Transverse colon (tissue), 4 donors: Measurements from ENCODE around the gene KATNB1. TPM values are rescaled to one million over a fixed set of nuclear protein-coding genes. Genes with fewer than 3 reads are reported as not detected.

Experiments
- DNase-seq: peaks from one replicate; pipeline ENCODE4 v3.0.0-alpha.2; 2019
- H3K27ac ChIP-seq, 4 donors: fragments of 200-600 bp; sonication (generic); 2 replicates each; pipeline ENCODE4 v1.5.1; 2016 to 2018; ENCODE audit warnings: inconsistent platforms in 4 of 4
- H3K27me3 ChIP-seq: fragments of 200-600 bp; sonication (generic); 2 replicates; pipeline ENCODE4 v1.5.1; 2017; ENCODE audit warnings: inconsistent platforms
- H3K36me3 ChIP-seq, 4 donors: fragments of 200-600 bp; sonication (generic); 2 replicates each; pipeline ENCODE4 v1.5.1; 2017 to 2019; ENCODE audit warnings: inconsistent platforms in 4 of 4
- H3K4me1 ChIP-seq, 4 donors: fragments of 200-600 bp; sonication (generic); 2 replicates each; pipeline ENCODE4 v1.5.1; 2017 to 2020; ENCODE audit warnings: inconsistent platforms in 4 of 4
- H3K4me3 ChIP-seq, 4 donors: fragments of 200-600 bp; sonication (generic); 1 replicate in 1 of 4; 2 replicates in 3 of 4; pipeline versions ENCODE4 v1.5.1 to v1.6.1; 2017 to 2019; ENCODE audit warnings: inconsistent platforms in 4 of 4
- H3K9me3 ChIP-seq, 2 donors: fragments of 200-600 bp; sonication (generic); 2 replicates each; pipeline ENCODE4 v1.5.1; 2017 to 2019; ENCODE audit warnings: inconsistent platforms in 2 of 2
- CTCF ChIP-seq, 5 experiments: fragments of 200-600 bp in 3 of 5; fragments of 450-650 bp in 2 of 5; sonication (generic) in 3 of 5; IDR thresholded peaks; 1 replicate in 2 of 5; 2 replicates in 3 of 5; pipeline ENCODE4 v1.5.1; 2016 to 2017; ENCODE audit warnings: antibody characterized with exemption in 5 of 5, inconsistent platforms in 3 of 5, mild to moderate bottlenecking in 2 of 5, moderate library complexity in 1 of 5
- EP300 ChIP-seq: sonication (generic); formaldehyde crosslinking; IDR thresholded peaks from one replicate; pipeline ENCODE4 v1.6.1; 2017; ENCODE audit warnings: antibody characterized with exemption, low read depth
- POLR2A ChIP-seq: fragments of 450-650 bp; IDR thresholded peaks from one replicate; pipeline ENCODE4 v1.6.1; 2016; ENCODE audit warnings: antibody characterized with exemption, mild to moderate bottlenecking, moderate library complexity
- POLR2AphosphoS5 ChIP-seq, 3 donors: sonication (generic); formaldehyde crosslinking; IDR thresholded peaks; one replicate each; pipeline ENCODE4 v1.6.1; 2016; ENCODE audit warnings: antibody characterized with exemption in 3 of 3
- WGBS, 2 donors: methylation state at CpG; one replicate each; pipeline ENCODE4 v1.1.5; 2018; ENCODE audit warnings: low coverage in 1 of 2; 5-methylcytosine and 5-hydroxymethylcytosine counted together
- in situ Hi-C, 4 donors: fragments of 200-750 bp; cut with MboI; loops; one replicate each; pipeline versions ENCODE4 v1.15.0 to v1.15.1; 2017; ENCODE audit warnings: low sequenced_read_pairs in 3 of 4, low pct_ligation_motif_present in 1 of 4, low pct_unique_long_range_greater_than_20kb in 1 of 4
- intact Hi-C: fragments of 100-400 bp; cut with DNase I; formaldehyde crosslinking; loops from one replicate; pipeline ENCODE4 v1.15.1; 2023; ENCODE audit warnings: low total_unique reads
- total RNA-seq, 4 donors: library from RNA; depleted of rRNA; stranded (reverse); fragments of >200 nt; gene quantifications; one replicate each; pipeline ENCODE4 v1.1.0, GENCODE V29; 2016

KATNB1 gene
- total RNA-seq, 4 donors from 2014 or later = 11.3 to 28.4 (median 22.3) TPM

GRCh38 chr16:57802341-57803133 is 67.0 kb downstream of the KATNB1 start, which contains the start of gene KIFC3:
Gene KIFC3 (minus strand): TSS chr16:57802491. CDS start chr16:57798243, 4,248 bp downstream.
- no peaks in the 10 kb centered on the region for H3K9me3 ChIP-seq
- H3K27ac ChIP-seq = peak within 1 kb of the TSS; percentile 80 to 87 (median 82)
- no peaks in the 10 kb centered on the region for H3K36me3 ChIP-seq
- in situ Hi-C loops (no loop called here), intact Hi-C loops (no loop called here)
- peak within 1 kb of the TSS; percentile 37 to 63 (median 53) for H3K4me3 ChIP-seq
- WGBS, 2 donors = 19% methylated on average over 27 of the region's 78 CpGs; no CpG with 5 or more reads in 1 of the 2 donors
- peaks cover 85% of the 10 kb centered on the region for H3K27me3 ChIP-seq
- H3K4me1 ChIP-seq = peaks cover 12 to 60% (median 31%) of the 10 kb centered on the region in 4 donors
- TF ChIP-seq POLR2AphosphoS5 (IDR thresholded peaks at IDR 0.05) (no peak), CTCF (IDR thresholded peaks at IDR 0.05) (peak in 2 of 5 experiments; percentile 11 to 13), EP300 (no peak)
- peak; percentile 74 for DNase-seq

DNA sequence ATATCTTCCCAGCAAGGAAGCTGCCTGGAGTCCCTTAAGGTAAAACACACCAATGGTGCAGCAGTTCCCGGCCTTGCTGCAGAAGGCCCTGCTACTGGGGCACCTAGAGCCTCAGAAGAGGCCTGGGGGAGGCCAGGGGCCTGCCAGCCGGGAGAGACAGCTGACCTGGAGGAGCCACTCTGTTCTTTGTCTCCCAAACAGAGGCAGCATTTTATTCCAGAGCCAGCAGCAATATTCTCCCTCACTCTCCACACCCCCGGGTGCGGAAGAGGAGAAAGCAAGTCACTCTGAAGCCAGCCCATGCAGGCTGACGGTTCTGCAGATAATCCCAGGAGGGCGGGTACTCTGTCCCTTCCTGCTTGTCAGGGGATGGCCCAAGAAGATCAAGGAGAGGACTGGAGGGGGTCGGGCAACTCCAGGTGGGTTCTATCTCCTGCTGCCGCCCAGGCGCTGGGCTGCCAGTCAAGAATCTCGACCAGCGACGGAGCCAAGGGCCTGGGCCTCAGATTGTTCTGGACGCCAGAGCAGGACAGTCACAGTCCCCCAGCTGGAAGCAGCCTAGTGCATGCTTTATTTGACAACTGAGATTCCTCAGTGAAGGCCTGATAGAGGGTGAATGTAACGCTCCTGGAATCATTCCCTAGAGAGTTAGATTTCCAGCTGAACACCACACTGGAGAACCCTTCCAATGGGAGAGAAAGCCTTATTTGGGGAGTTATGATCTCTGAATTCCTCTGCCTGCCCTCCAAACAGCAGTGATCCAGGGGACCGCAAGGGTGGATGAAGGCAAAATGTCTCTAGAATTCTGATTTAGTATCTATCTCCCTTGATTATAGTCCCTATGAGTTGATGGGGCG is 67.8 kb downstream of the KATNB1 start:
- Histone ChIP-seq H3K36me3 (no peaks in the 10 kb centered on the region), H3K27ac (peak overlapping the region; percentile 80 to 87 (median 82)), H3K27me3 (peaks cover 80% of the 10 kb centered on the region), H3K4me1 (peaks cover 12 to 62% (median 26%) of the 10 kb centered on the region in 4 donors), H3K9me3 (no peaks in the 10 kb centered on the region), H3K4me3 (no peak overlapping the region)
- no peak for DNase-seq
- intact Hi-C loops = no loop called here
- 57 to 61% methylated on average over 4 to 16 of the region's 16 CpGs for WGBS, 2 donors
- no peak for TF ChIP-seq CTCF (IDR thresholded peaks at IDR 0.05)
- in situ Hi-C loops = no loop called here

DNA sequence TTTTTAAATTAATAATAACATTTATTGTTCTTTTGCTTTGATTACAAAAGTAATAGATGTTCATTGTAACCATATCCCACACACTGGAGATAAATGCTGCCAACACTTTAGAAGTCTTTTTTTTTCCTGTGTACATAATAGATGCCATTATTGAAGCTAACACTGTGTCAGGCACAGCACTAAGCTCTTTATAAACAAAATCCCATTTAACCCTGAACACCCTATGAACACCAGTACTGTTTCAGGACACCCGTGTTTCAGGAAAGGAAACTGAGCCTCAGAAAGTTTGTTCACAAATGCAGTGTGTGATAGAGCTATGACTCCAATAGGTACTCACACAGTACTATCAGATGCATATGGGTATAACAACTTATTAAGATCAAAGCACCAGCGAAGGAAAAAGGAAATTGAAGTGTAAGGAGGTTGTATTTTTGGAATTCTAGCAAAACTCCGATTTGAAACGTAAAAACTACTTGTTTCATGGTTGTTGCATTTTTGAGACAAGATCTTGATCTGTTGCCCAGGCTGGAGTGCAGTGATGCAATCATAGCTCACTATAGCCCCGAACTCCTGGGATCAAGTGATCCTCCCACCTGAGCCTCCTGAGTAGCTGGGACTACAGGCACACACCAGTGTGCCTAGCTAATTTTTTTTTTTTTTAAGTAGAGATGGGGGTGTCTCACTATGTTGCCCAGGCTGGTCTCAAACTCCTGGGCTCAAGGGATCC is 68.7 kb downstream of the KATNB1 start:
- peaks cover 12 to 66% (median 30%) of the 10 kb centered on the region in 4 donors for H3K4me1 ChIP-seq
- in situ Hi-C loops = no loop called here
- no peaks in the 10 kb centered on the region for H3K36me3 ChIP-seq
- no peak for DNase-seq
- H3K27me3 ChIP-seq = peaks cover 71% of the 10 kb centered on the region
- no peaks in the 10 kb centered on the region for H3K9me3 ChIP-seq
- TF ChIP-seq CTCF (IDR thresholded peaks at IDR 0.05) (no peak), POLR2AphosphoS5 (IDR thresholded peaks at IDR 0.05) (no peak), POLR2A (no peak), EP300 (no peak)
- H3K27ac ChIP-seq = peak overlapping the region; percentile 80 to 87 (median 82)
- H3K4me3 ChIP-seq = no peak overlapping the region
- intact Hi-C loops = no loop called here
- 66 to 75% methylated on average over 4 to 5 of the region's 5 CpGs for WGBS, 2 donors

- intact Hi-C loops = no loop called here
- Histone ChIP-seq H3K4me1 (peaks cover 16 to 65% (median 36%) of the 10 kb centered on the region in 4 donors), H3K27me3 (peaks cover 62% of the 10 kb centered on the region), H3K27ac (no peak overlapping the region), H3K9me3 (no peaks in the 10 kb centered on the region), H3K4me3 (no peak overlapping the region), H3K36me3 (no peaks in the 10 kb centered on the region)
- WGBS, 2 donors = 20 to 64% methylated on average over 1 to 6 of the region's 6 CpGs
- DNase-seq = no peak
- in situ Hi-C loops = no loop called here
- TF ChIP-seq POLR2A (no peak), CTCF (IDR thresholded peaks at IDR 0.05) (no peak), EP300 (no peak), POLR2AphosphoS5 (IDR thresholded peaks at IDR 0.05) (no peak)
Observed at GRCh38 chr16:57805176-57805575, 69.6 kb downstream of the KATNB1 start.
